ENCODE results near the gene XIRP1. TPM values are rescaled to one million over a fixed set of nuclear protein-coding genes. Genes with fewer than 3 reads are reported as not detected.

XIRP1 gene
- total and polyA plus RNA-seq, 2 of the 13 experiments (the other 11 are each of a cell fraction or from before 2014, with no cell fraction given) = not detected

DNA sequence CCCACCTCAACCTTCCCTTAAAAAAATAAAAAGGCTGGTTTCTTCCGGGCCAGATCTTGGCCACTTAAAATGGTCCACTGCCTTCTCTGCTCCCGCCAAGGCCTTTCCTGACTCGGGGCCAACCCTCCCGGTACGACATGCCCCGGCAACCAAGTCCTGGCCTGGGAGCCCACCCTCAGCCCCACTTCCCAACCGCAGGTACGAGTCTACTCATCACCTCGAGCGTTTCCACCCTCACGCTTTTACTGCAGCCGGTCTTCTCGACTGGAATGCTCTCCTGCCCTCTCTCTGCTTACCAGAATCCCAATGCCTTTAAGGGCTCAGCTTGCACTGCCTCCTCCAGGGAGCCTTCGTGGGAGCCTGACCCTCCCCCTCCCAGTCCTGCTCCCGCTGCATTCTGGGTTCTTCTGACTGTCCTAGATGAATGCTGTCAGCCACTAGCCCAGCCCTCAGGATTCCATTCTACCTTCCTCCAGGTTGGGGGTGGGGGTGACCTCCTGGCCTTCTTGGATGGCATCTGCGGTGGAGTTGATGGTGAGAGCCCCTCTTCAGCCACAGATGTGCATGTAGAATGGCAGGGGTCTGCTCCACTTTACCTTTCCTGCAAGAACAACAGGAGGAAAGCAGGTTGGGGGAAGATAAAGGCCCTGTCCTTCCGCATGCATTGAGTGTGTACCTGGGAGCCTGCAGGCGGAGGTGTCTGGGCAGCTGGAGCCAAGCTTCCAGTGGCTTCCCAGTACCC is 37.9 kb downstream of the XIRP1 start (continued):
- TF ChIP-seq, protein P1, sequence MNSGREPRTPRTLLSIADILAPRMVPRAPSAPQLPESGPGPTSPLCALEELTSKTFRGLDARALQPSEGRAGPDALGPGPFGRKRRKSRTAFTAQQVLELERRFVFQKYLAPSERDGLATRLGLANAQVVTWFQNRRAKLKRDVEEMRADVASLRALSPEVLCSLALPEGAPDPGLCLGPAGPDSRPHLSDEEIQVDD (CRISPR knock-in tag; IDR thresholded peaks at IDR 0.05; ENCODE audit: borderline replicate concordance) = 0 out of 2 replicates have a peak, but pooled peaks have one; percentile 35
- TF ChIP-seq, protein P2, sequence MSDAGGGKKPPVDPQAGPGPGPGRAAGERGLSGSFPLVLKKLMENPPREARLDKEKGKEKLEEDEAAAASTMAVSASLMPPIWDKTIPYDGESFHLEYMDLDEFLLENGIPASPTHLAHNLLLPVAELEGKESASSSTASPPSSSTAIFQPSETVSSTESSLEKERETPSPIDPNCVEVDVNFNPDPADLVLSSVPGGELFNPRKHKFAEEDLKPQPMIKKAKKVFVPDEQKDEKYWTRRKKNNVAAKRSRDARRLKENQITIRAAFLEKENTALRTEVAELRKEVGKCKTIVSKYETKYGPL (CRISPR knock-in tag; IDR thresholded peaks at IDR 0.05) = no peak
- TF ChIP-seq MED13 (CRISPR knock-in tag; IDR thresholded peaks at IDR 0.05) (peak; percentile 44; the same call in 1 of the 2 replicates), TEAD3 (CRISPR knock-in tag; optimal IDR thresholded peaks at IDR 0.05; ENCODE audit: borderline replicate concordance) (peak; percentile 28), TAF1 (CRISPR knock-in tag; IDR thresholded peaks at IDR 0.05) (peak; percentile 58; the same call in 1 of the 2 replicates), ZNF501 (CRISPR knock-in tag; IDR thresholded peaks at IDR 0.05) (peak; percentile 81), PHF21A (CRISPR knock-in tag; IDR thresholded peaks at IDR 0.05) (peak; percentile 56; the same call in 1 of the 2 replicates), NCOA2 (CRISPR knock-in tag; IDR thresholded peaks at IDR 0.05) (peak; percentile 45; the same call in 1 of the 2 replicates), DR1 (CRISPR knock-in tag; IDR thresholded peaks at IDR 0.05) (peak; percentile 63; the same call in 1 of the 2 replicates), POLR2A (IDR thresholded peaks at IDR 0.05; ENCODE audit: insufficient read depth in 1 of 2, low read depth in 2 of 2, low read length in 2 of 2) (peak in 1 of 2 experiments; percentile 74; a peak in 2 of 4 replicates), IRF2 (CRISPR knock-in tag; IDR thresholded peaks at IDR 0.05) (0 out of 2 replicates have a peak, but pooled peaks have one; percentile 37), MAFG (CRISPR knock-in tag; IDR thresholded peaks at IDR 0.05) (no peak), ATM (IDR thresholded peaks at IDR 0.05; ENCODE audit: borderline replicate concordance) (no peak), RFXAP (CRISPR knock-in tag; IDR thresholded peaks at IDR 0.05; ENCODE audit: borderline replicate concordance) (no peak), ZFX (CRISPR knock-in tag; IDR thresholded peaks at IDR 0.05; ENCODE audit: low read depth) (peak; percentile 82), CAMTA2 (CRISPR knock-in tag; IDR thresholded peaks at IDR 0.05; ENCODE audit: borderline replicate concordance) (0 out of 2 replicates have a peak, but pooled peaks have one; percentile 54), ZNF782 (CRISPR knock-in tag; IDR thresholded peaks at IDR 0.05; ENCODE audit: borderline replicate concordance) (no peak)
- TF ChIP-seq, protein P3, sequence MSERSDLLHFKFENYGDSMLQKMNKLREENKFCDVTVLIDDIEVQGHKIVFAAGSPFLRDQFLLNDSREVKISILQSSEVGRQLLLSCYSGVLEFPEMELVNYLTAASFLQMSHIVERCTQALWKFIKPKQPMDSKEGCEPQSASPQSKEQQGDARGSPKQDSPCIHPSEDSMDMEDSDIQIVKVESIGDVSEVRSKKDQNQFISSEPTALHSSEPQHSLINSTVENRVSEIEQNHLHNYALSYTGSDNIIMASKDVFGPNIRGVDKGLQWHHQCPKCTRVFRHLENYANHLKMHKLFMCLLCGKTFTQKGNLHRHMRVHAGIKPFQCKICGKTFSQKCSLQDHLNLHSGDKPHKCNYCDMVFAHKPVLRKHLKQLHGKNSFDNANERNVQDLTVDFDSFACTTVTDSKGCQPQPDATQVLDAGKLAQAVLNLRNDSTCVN (CRISPR knock-in tag; IDR thresholded peaks at IDR 0.05; ENCODE audit: borderline replicate concordance) = peak; percentile 57
- TF ChIP-seq, protein P4, sequence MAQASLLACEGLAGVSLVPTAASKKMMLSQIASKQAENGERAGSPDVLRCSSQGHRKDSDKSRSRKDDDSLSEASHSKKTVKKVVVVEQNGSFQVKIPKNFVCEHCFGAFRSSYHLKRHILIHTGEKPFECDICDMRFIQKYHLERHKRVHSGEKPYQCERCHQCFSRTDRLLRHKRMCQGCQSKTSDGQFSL (CRISPR knock-in tag; IDR thresholded peaks at IDR 0.05) = peak; percentile 47; the same call in 1 of the 2 replicates
- TF ChIP-seq, protein P5, sequence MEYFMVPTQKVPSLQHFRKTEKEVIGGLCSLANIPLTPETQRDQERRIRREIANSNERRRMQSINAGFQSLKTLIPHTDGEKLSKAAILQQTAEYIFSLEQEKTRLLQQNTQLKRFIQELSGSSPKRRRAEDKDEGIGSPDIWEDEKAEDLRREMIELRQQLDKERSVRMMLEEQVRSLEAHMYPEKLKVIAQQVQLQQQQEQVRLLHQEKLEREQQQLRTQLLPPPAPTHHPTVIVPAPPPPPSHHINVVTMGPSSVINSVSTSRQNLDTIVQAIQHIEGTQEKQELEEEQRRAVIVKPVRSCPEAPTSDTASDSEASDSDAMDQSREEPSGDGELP (IDR thresholded peaks at IDR 0.05; ENCODE audit: borderline replicate concordance, low read depth) = no peak
- TF ChIP-seq, protein P6, sequence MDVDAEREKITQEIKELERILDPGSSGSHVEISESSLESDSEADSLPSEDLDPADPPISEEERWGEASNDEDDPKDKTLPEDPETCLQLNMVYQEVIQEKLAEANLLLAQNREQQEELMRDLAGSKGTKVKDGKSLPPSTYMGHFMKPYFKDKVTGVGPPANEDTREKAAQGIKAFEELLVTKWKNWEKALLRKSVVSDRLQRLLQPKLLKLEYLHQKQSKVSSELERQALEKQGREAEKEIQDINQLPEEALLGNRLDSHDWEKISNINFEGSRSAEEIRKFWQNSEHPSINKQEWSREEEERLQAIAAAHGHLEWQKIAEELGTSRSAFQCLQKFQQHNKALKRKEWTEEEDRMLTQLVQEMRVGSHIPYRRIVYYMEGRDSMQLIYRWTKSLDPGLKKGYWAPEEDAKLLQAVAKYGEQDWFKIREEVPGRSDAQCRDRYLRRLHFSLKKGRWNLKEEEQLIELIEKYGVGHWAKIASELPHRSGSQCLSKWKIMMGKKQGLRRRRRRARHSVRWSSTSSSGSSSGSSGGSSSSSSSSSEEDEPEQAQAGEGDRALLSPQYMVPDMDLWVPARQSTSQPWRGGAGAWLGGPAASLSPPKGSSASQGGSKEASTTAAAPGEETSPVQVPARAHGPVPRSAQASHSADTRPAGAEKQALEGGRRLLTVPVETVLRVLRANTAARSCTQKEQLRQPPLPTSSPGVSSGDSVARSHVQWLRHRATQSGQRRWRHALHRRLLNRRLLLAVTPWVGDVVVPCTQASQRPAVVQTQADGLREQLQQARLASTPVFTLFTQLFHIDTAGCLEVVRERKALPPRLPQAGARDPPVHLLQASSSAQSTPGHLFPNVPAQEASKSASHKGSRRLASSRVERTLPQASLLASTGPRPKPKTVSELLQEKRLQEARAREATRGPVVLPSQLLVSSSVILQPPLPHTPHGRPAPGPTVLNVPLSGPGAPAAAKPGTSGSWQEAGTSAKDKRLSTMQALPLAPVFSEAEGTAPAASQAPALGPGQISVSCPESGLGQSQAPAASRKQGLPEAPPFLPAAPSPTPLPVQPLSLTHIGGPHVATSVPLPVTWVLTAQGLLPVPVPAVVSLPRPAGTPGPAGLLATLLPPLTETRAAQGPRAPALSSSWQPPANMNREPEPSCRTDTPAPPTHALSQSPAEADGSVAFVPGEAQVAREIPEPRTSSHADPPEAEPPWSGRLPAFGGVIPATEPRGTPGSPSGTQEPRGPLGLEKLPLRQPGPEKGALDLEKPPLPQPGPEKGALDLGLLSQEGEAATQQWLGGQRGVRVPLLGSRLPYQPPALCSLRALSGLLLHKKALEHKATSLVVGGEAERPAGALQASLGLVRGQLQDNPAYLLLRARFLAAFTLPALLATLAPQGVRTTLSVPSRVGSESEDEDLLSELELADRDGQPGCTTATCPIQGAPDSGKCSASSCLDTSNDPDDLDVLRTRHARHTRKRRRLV (CRISPR knock-in tag; IDR thresholded peaks at IDR 0.05) = 0 out of 2 replicates have a peak, but pooled peaks have one; percentile 35
